Measurements from ENCODE around the gene GPS2.

DNA sequence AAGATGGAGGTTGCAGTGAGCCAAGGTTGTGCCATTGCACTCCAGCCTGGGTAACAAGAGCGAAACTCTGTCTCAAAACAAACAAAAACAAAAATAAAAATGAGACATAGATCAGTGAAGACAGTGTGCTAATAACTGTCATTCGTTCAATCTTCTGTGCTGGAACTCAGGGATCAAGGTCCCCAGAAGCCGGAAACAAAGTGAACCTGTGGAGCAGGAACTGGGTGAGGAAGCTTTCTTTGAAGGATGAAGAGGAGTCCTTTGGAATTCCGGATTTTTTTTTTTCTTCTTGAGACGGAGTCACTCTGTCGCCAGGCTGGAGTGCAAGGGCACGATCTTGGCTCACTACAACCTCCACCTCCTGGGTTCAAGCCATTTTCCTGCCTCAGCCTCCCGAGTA, 35.7 kb downstream of the GPS2 start:
- TF ChIP-seq, protein P1, sequence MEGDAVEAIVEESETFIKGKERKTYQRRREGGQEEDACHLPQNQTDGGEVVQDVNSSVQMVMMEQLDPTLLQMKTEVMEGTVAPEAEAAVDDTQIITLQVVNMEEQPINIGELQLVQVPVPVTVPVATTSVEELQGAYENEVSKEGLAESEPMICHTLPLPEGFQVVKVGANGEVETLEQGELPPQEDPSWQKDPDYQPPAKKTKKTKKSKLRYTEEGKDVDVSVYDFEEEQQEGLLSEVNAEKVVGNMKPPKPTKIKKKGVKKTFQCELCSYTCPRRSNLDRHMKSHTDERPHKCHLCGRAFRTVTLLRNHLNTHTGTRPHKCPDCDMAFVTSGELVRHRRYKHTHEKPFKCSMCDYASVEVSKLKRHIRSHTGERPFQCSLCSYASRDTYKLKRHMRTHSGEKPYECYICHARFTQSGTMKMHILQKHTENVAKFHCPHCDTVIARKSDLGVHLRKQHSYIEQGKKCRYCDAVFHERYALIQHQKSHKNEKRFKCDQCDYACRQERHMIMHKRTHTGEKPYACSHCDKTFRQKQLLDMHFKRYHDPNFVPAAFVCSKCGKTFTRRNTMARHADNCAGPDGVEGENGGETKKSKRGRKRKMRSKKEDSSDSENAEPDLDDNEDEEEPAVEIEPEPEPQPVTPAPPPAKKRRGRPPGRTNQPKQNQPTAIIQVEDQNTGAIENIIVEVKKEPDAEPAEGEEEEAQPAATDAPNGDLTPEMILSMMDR (IDR thresholded peaks at IDR 0.05; ENCODE audit: low read depth, low read length): no peak
- TF ChIP-seq EZH2phosphoT487 (IDR thresholded peaks at IDR 0.05; ENCODE audit: low read depth): no peak

All from OCI-LY3 (cell line).